Peyer's patch (tissue), 4 donors: Measurements from ENCODE around the gene ZBTB20.

Source experiments
- POLR2A ChIP-seq, 2 donors: fragments of 450-650 bp; IDR thresholded peaks; one replicate each; pipeline ENCODE4 v1.5.1; 2017; ENCODE audit warnings: antibody characterized with exemption in 2 of 2, mild to moderate bottlenecking in 2 of 2, moderate library complexity in 2 of 2
- TF ChIP-seq, protein P1 (sequence below), 6 experiments: fragments of 450-650 bp in 4 of 6; fragments of 200-600 bp in 2 of 6; sonication (generic) in 1 of 6; IDR thresholded peaks; one replicate each; pipeline ENCODE4 v1.5.1; 2017 to 2019; ENCODE audit warnings: antibody characterized with exemption in 6 of 6, mild to moderate bottlenecking in 3 of 6, moderate library complexity in 1 of 6

DNA sequence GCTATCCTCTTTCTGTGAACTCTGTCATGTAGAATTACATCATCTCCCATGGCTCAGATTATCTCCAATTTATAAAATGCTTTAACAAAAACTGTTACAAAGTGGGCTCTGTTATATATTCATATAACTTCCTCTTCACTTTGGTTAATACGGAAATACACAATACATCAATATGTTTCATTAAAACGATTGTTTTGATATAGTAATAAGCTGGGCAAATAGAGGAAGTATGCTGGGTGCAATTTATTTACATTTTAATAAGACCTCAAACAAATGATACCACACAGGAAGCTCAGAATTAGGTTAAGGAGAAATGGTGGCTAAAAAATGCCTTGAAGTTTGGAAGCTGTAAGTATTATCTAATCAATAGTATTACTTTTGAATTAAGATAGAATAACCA lies 331.0 kb downstream of the ZBTB20 start:
- TF ChIP-seq, protein P1, sequence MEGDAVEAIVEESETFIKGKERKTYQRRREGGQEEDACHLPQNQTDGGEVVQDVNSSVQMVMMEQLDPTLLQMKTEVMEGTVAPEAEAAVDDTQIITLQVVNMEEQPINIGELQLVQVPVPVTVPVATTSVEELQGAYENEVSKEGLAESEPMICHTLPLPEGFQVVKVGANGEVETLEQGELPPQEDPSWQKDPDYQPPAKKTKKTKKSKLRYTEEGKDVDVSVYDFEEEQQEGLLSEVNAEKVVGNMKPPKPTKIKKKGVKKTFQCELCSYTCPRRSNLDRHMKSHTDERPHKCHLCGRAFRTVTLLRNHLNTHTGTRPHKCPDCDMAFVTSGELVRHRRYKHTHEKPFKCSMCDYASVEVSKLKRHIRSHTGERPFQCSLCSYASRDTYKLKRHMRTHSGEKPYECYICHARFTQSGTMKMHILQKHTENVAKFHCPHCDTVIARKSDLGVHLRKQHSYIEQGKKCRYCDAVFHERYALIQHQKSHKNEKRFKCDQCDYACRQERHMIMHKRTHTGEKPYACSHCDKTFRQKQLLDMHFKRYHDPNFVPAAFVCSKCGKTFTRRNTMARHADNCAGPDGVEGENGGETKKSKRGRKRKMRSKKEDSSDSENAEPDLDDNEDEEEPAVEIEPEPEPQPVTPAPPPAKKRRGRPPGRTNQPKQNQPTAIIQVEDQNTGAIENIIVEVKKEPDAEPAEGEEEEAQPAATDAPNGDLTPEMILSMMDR (IDR thresholded peaks at IDR 0.05) = no peak
- no peak for TF ChIP-seq POLR2A (IDR thresholded peaks at IDR 0.05)
